Measurements from ENCODE around the gene ANK3. TPM values are rescaled to one million over a fixed set of nuclear protein-coding genes. Genes with fewer than 3 reads are reported as not detected.

The ANK3 gene
- total RNA-seq, 4 donors from 2014 or later = 34.8 to 91.3 (median 56.7) TPM

- H3K36me3 ChIP-seq = no peaks in the 10 kb centered on the region
- intact Hi-C loops (cut with DNase I; ENCODE audit: low total_unique reads) = no loop called here
- H3K27me3 ChIP-seq = no peaks in the 10 kb centered on the region
- no peak overlapping the region for H3K4me3 ChIP-seq
- no peak for DNase-seq
- no peaks in the 10 kb centered on the region for H3K9me3 ChIP-seq
- H3K27ac ChIP-seq = no peak overlapping the region
- H3K4me1 ChIP-seq = no peaks in the 10 kb centered on the region
- no peak for TF ChIP-seq POLR2A (IDR thresholded peaks at IDR 0.05)
- TF ChIP-seq CTCF (IDR thresholded peaks at IDR 0.05) = no peak
Measured at GRCh38 chr10:59976909-59977308, 412.8 kb downstream of the ANK3 start.

Small RNAs within 50 kb of the gene (small RNA-seq; reads per million reads assigned to genes)
- not detected for gene RF00019

All from uterus (tissue), 4 donors.